Progenitor cell of endocrine pancreas (in vitro differentiated cells): ENCODE results near the gene RUFY4. TPM values are rescaled to one million over a fixed set of nuclear protein-coding genes. Genes with fewer than 3 reads are reported as not detected.

Experiments
- DNase-seq: peaks from one replicate; pipeline ENCODE4 v3.0.0; 2021; ENCODE audit warnings: low spot score; ENCODE audit not compliant: unreplicated experiment
- H3K27ac Mint-ChIP-seq: 2 replicates; pipeline ENCODE4 v1.8.0; 2021; ENCODE audit warnings: mild to moderate bottlenecking, moderate library complexity, mixed read lengths
- H3K27me3 Mint-ChIP-seq: 2 replicates; pipeline ENCODE4 v1.8.0; 2021; ENCODE audit warnings: mixed read lengths
- H3K36me3 Mint-ChIP-seq: 2 replicates; pipeline ENCODE4 v1.8.0; 2022; ENCODE audit warnings: mixed read lengths; ENCODE audit not compliant: insufficient read depth
- H3K4me1 Mint-ChIP-seq: 2 replicates; pipeline ENCODE4 v1.8.0; 2021; ENCODE audit warnings: low read depth, mixed read lengths
- H3K4me3 Mint-ChIP-seq: 2 replicates; pipeline ENCODE4 v1.8.0; 2021; ENCODE audit warnings: low read depth, mild to moderate bottlenecking, moderate library complexity, mixed read lengths
- H3K9me3 Mint-ChIP-seq: 2 replicates; pipeline ENCODE4 v1.8.0; 2021; ENCODE audit warnings: low read depth, mixed read lengths
- CTCF ChIP-seq: fragments of 200-600 bp; sonication (generic); IDR thresholded peaks from one replicate; pipeline ENCODE4 v1.5.0; 2021; ENCODE audit warnings: antibody characterized with exemption, mild to moderate bottlenecking; ENCODE audit not compliant: unreplicated experiment
- total RNA-seq: library from RNA; stranded (reverse); gene quantifications from 2 replicates; pipeline ENCODE4 v1.2.1, GENCODE V29; 2021

Gene RUFY4
- total RNA-seq, 1 donor from 2014 or later = not detected

DNA sequence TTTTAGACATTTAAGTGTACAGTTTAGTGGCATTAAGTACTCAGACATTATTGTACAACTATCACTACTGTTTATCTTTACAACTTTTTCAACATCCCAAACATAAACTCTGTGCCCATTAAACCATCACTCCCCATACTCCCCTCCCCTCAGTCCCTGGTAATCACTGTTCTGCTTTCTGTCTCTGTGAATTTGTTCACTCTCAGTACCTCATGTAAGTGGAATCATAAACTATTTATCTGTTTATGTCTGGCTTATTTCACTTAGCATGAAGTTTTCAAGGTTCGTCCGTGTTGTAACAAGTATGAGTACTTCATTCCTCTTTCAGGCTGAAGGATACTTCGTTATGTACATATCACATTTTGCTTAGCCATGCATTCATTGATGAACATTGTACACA is 9.8 kb upstream of the RUFY4 start:
- TF ChIP-seq CTCF = no peak
- no peaks in the 10 kb centered on the region for H3K36me3 Mint-ChIP-seq
- no peaks in the 10 kb centered on the region for H3K9me3 Mint-ChIP-seq
- H3K27me3 Mint-ChIP-seq = peaks cover 41% of the 10 kb centered on the region
- no peaks in the 10 kb centered on the region for H3K4me1 Mint-ChIP-seq
- H3K4me3 Mint-ChIP-seq = no peak overlapping the region
- no peak overlapping the region for H3K27ac Mint-ChIP-seq
- DNase-seq = no peak

- Mint-ChIP-seq H3K9me3 (no peaks in the 10 kb centered on the region), H3K27me3 (peaks cover 44% of the 10 kb centered on the region), H3K27ac (no peak overlapping the region), H3K36me3 (no peaks in the 10 kb centered on the region), H3K4me3 (no peak overlapping the region), H3K4me1 (no peaks in the 10 kb centered on the region)
- TF ChIP-seq CTCF = no peak
- no peak for DNase-seq
Measured at GRCh38 chr2:218060118-218060517, 8.9 kb upstream of the RUFY4 start.

DNA sequence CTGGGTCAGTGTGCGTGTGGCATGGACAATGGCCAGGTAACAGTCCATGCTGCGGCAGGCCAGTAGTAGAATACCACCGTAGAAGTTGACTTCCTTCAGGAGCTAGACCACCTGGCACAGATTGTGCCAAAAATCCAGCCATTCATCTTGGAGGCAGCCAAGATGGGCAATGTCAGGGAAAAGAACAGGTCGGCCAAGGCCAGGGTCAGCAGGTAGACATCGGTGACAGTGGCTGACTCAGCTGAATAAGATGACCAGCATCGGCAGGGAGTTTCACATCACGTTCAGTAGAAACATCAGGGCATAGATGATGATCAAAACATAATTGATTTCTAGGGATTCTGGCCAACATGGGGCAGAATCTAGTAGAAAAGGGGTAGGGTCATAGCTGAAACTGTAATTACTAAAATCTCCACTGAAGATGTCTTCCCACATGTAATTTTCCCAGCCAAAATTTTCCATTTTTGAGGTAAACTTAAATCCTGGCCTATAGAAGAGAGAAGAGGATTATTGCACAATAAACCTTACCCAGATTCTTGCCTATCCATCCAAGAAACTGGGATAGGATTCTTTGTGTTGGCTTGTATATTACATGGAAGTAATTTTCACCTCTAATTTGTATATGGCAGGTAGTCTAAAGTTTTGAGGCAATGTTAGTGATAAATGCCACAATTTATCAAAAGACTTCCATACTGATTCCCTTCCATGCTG is 7.9 kb upstream of the RUFY4 start:
- Mint-ChIP-seq H3K4me1 (no peaks in the 10 kb centered on the region), H3K27me3 (peaks cover 41% of the 10 kb centered on the region), H3K36me3 (no peaks in the 10 kb centered on the region), H3K9me3 (no peaks in the 10 kb centered on the region), H3K4me3 (no peak overlapping the region), H3K27ac (no peak overlapping the region)
- no peak for TF ChIP-seq CTCF
- no peak for DNase-seq

DNA sequence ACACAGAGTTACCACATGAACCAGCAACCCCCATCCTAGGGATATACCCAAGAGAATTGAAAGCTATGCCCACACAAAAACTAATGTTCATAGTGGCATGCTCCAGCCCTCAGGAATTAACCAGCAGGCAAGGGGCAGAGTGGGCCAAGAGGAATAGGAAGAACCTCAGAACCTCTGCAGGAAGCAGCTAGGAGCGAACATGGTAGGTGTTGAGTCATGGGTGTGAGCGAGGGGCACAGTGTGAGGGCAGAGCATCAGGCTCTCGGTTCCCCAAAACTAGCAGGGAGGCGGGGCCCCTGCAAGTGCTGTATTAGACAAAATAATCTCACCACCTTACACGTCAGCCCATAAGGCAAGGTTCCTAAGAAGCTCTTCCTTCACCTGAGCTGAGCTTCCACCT is 5.6 kb upstream of the RUFY4 start:
- Mint-ChIP-seq H3K36me3 (no peaks in the 10 kb centered on the region), H3K9me3 (no peaks in the 10 kb centered on the region), H3K27ac (no peak overlapping the region), H3K27me3 (peaks cover 52% of the 10 kb centered on the region), H3K4me3 (no peak overlapping the region), H3K4me1 (no peaks in the 10 kb centered on the region)
- DNase-seq = no peak
- TF ChIP-seq CTCF = no peak

DNA sequence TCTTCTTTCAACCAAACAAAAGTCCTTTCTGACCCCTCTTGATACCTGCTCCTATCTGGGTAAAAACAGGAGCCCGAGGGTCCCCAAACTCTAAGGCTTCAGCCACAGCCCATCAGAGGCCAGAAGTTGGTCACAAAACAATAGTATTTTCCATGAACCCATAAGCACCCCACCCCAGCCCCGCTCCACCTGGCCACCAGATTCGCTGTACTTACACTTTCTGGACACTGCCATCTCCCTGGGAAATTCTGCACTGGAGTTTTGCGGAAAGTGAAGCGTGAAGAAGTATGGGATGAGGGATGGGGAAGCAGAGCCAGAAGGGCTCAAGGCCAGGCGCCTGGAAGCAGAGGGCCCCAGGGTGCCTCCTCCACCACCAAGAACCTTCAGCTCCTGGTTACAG is 5.2 kb upstream of the RUFY4 start:
- TF ChIP-seq CTCF = no peak
- Mint-ChIP-seq H3K36me3 (no peaks in the 10 kb centered on the region), H3K27me3 (peaks cover 51% of the 10 kb centered on the region), H3K27ac (no peak overlapping the region), H3K4me1 (no peaks in the 10 kb centered on the region), H3K4me3 (no peak overlapping the region), H3K9me3 (no peaks in the 10 kb centered on the region)
- DNase-seq = no peak
